Measurements from ENCODE around the gene KSR2. TPM values are rescaled to one million over a fixed set of nuclear protein-coding genes. Genes with fewer than 3 reads are reported as not detected.
A peak's percentile ranks its signal among the peaks of the same experiment; 100 is the strongest.

Gene KSR2
- total and polyA plus RNA-seq, 4 donors, result 0.09 to 1.8 (median 0.37) TPM

DNA sequence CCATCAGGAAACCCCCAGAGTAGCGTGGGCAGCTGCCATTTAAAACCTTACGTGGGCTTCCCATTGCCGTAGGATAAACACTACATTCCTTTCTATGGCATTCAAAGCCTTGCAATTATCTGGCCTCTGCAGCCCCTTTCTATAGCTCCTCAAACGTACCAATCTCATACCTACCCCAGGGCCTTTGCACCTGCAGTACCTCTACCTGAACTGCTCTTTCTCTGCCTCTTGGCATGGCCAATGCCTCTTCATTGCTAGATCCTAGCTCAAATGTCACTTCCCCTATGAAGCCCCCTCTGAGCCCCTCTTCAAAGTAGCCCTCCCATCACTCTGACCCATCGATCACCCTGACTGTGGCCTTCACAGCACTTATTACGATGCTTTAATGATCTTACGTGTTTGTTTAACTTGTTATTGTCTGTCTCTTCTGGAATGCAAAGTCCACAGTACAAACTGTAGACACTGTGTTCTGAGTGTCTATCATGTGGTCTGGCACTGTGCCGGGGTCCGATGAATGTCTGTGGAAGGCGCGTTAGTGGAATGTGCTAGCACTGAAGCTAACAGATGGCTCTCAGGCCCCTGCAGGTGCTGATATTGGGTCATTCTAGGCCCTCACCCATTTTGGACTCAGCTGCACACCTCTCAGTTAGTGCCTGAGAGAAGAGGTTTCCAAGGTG, 450.1 kb downstream of the KSR2 start:
- Histone ChIP-seq H3K4me1 (ENCODE audit: control insufficient read depth in 5 of 5, insufficient read depth in 5 of 5, low read length in 5 of 5) (no peaks in the 10 kb centered on the region), H3K27me3 (ENCODE audit: control insufficient read depth in 3 of 3, insufficient read depth in 3 of 3, low read length in 2 of 3) (no peaks in the 10 kb centered on the region), H3K9ac (ENCODE audit: insufficient read depth in 1 of 2, low read length in 2 of 2) (no peak overlapping the region), H3K9me3 (ENCODE audit: control insufficient read depth in 4 of 4, insufficient read depth in 3 of 4, low read length in 3 of 4) (no peaks in the 10 kb centered on the region), H3K4me3 (no peak overlapping the region), H3K27ac (ENCODE audit: low read depth in 1 of 2, low read length in 1 of 2) (no peak overlapping the region), H3K36me3 (ENCODE audit: control insufficient read depth in 4 of 4, insufficient read depth in 4 of 4, low read length in 4 of 4) (no peaks in the 10 kb centered on the region)
- 74 to 91% methylated on average over 11 of the region's 11 CpGs for WGBS, 2 donors
- peak; percentile 39 for ATAC-seq (ENCODE audit: insufficient read depth, low FRiP score)
- TF ChIP-seq, protein P1, sequence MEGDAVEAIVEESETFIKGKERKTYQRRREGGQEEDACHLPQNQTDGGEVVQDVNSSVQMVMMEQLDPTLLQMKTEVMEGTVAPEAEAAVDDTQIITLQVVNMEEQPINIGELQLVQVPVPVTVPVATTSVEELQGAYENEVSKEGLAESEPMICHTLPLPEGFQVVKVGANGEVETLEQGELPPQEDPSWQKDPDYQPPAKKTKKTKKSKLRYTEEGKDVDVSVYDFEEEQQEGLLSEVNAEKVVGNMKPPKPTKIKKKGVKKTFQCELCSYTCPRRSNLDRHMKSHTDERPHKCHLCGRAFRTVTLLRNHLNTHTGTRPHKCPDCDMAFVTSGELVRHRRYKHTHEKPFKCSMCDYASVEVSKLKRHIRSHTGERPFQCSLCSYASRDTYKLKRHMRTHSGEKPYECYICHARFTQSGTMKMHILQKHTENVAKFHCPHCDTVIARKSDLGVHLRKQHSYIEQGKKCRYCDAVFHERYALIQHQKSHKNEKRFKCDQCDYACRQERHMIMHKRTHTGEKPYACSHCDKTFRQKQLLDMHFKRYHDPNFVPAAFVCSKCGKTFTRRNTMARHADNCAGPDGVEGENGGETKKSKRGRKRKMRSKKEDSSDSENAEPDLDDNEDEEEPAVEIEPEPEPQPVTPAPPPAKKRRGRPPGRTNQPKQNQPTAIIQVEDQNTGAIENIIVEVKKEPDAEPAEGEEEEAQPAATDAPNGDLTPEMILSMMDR (IDR thresholded peaks at IDR 0.05; ENCODE audit: control extremely low read depth, extremely low read depth), result no peak
- DNase-seq, result no peak

DNA sequence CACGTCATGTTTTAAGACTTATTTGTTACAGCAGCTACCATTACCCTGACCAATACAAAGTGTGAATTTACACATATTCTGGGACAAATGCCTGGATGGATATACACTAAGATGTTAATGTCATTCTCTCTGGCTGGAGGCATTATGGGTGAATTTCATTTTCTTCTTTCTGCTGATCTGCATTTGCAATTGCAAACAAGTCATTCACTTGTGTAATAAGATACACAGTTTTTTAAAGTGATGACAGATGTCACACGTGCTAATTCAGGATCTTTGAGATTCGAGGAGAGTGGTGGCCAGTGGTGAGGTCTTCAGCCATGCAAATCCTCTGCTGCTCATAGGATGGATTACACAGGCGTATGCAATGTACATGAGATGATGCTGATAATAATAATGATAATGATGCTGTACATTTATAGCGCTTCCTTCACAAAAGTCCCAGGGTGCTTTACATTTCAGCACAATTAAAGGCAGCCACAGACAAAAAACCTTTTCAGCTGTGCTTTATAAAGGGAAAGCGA, 451.5 kb downstream of the KSR2 start:
- Histone ChIP-seq H3K4me3 (no peak overlapping the region), H3K9ac (ENCODE audit: insufficient read depth in 1 of 2, low read length in 2 of 2) (no peak overlapping the region), H3K36me3 (ENCODE audit: control insufficient read depth in 4 of 4, insufficient read depth in 4 of 4, low read length in 4 of 4) (no peaks in the 10 kb centered on the region), H3K27me3 (ENCODE audit: control insufficient read depth in 3 of 3, insufficient read depth in 3 of 3, low read length in 2 of 3) (peaks cover 0 to 3% (median 0%) of the 10 kb centered on the region in 3 donors), H3K9me3 (ENCODE audit: control insufficient read depth in 4 of 4, insufficient read depth in 3 of 4, low read length in 3 of 4) (no peaks in the 10 kb centered on the region), H3K27ac (ENCODE audit: low read depth in 1 of 2, low read length in 1 of 2) (no peak overlapping the region), H3K4me1 (ENCODE audit: control insufficient read depth in 5 of 5, insufficient read depth in 5 of 5, low read length in 5 of 5) (no peaks in the 10 kb centered on the region)
- DNase-seq (no peak), ATAC-seq (ENCODE audit: insufficient read depth, low FRiP score) (no peak)
- 84 to 86% methylated on average over 6 of the region's 6 CpGs for WGBS, 2 donors
- TF ChIP-seq, protein P1 (IDR thresholded peaks at IDR 0.05; ENCODE audit: control extremely low read depth, extremely low read depth), result no peak

DNA sequence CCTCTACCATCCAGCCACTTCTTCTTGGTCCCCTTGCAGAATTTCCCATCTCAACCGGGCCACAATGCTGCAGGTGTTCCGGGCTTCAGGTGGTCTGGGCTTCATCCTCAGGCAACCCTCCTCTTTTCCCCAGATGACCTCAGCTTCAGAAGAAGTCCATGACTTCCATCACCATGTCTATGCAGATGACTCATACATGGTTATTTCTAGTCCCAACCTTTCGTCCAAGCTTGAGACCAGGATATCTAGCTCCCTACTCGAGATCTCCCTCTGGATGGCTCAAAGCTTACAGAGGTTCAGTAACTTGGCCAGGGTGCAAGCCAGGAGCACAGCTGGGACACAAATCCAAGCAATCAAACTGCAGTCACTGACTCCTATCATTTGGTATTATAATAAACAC, 452.8 kb downstream of the KSR2 start:
- DNase-seq, result no peak
- Histone ChIP-seq H3K27me3 (ENCODE audit: control insufficient read depth in 3 of 3, insufficient read depth in 3 of 3, low read length in 2 of 3) (peaks cover 0 to 3% (median 0%) of the 10 kb centered on the region in 3 donors), H3K27ac (ENCODE audit: low read depth in 1 of 2, low read length in 1 of 2) (no peak overlapping the region), H3K4me1 (ENCODE audit: control insufficient read depth in 5 of 5, insufficient read depth in 5 of 5, low read length in 5 of 5) (no peaks in the 10 kb centered on the region), H3K36me3 (ENCODE audit: control insufficient read depth in 4 of 4, insufficient read depth in 4 of 4, low read length in 4 of 4) (no peaks in the 10 kb centered on the region), H3K9me3 (ENCODE audit: control insufficient read depth in 4 of 4, insufficient read depth in 3 of 4, low read length in 3 of 4) (no peaks in the 10 kb centered on the region), H3K9ac (ENCODE audit: insufficient read depth in 1 of 2, low read length in 2 of 2) (no peak overlapping the region), H3K4me3 (no peak overlapping the region)
- ATAC-seq (ENCODE audit: insufficient read depth, low FRiP score), result no peak
- TF ChIP-seq, protein P1 (IDR thresholded peaks at IDR 0.05; ENCODE audit: control extremely low read depth, extremely low read depth), result no peak
- 82 to 87% methylated on average over 4 of the region's 4 CpGs for WGBS, 2 donors
